ENCODE data around the gene ANKRD6.

DNA sequence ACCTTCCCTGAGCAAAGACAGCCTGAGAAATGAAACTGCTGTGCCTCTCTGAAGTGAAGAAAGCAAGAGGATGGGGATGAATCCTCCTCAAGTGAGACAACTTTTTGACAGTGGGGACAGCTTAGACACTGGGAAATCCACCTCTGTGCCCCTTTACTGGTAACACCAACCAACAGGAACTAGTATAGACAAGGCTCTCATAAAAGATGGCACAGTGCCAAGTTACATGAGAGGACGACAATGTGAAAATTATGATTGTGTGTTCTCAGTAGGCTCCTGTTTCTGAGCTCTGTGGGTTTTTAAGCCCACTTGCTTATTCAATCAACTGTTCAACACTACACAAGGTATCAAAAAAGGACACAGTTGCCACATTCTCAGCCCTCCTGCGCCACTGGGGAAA lies 247.2 kb downstream of the ANKRD6 start:
- TF ChIP-seq SUZ12 (IDR thresholded peaks at IDR 0.05), result no peak
- TF ChIP-seq BHLHE40 (IDR thresholded peaks at IDR 0.05; ENCODE audit: borderline replicate concordance), result no peak
